Right cardiac atrium (tissue), 5 donors: ENCODE results near the gene RGS4. TPM values are rescaled to one million over a fixed set of nuclear protein-coding genes. Genes with fewer than 3 reads are reported as not detected.

Source experiments
- ATAC-seq, 2 donors: fragments of 200-7000 bp; cut with Tn5 transposase; one replicate each; pipeline versions ENCODE4 v1.8.0 to v1.9.1; 2020; ENCODE audit warnings: moderate library complexity in 2 of 2, mild to moderate bottlenecking in 1 of 2
- DNase-seq, 3 donors: peaks; one replicate each; pipeline ENCODE4 v3.0.0-alpha.2; 2020
- H3K27ac ChIP-seq: one replicate; pipeline ENCODE4 v1.5.1; 2013; ENCODE audit warnings: mild to moderate bottlenecking, low read length, control low read depth, moderate library complexity
- H3K27me3 ChIP-seq: one replicate; pipeline ENCODE4 v1.6.1; 2013; ENCODE audit not compliant: control insufficient read depth, insufficient read depth
- H3K4me1 ChIP-seq: one replicate; pipeline ENCODE4 v1.6.1; 2013; ENCODE audit warnings: low read length; ENCODE audit not compliant: control insufficient read depth, insufficient read depth
- H3K4me3 ChIP-seq: one replicate; pipeline ENCODE4 v1.5.1; 2013; ENCODE audit warnings: low read length, control low read depth
- H3K9me3 ChIP-seq: one replicate; pipeline ENCODE4 v1.6.1; 2013; ENCODE audit warnings: low read length; ENCODE audit not compliant: control insufficient read depth
- WGBS: extraction: QIAGEN DNeasy Blood & Tissue Kit; methylation state at CpG from one replicate; pipeline ENCODE4 v1.1.7; 2013; 5-methylcytosine and 5-hydroxymethylcytosine counted together
- intact Hi-C, 4 donors: fragments of 100-400 bp; cut with DNase I; formaldehyde crosslinking; loops; one replicate each; pipeline versions ENCODE4 v1.11.0 to v1.14.0; 2022 to 2023
- polyA plus RNA-seq: library from polyadenylated mRNA; stranded (reverse); fragments of 200-250 nt; gene quantifications from one replicate; pipeline ENCODE4 v1.2.3, GENCODE V29; 2013
- total RNA-seq, 4 donors: library from RNA; stranded (reverse); fragmentation: NEBNext Ultra II Directional; extraction: Animal tissue kit (Norgen Biotek cat#: 25700); gene quantifications; one replicate each; pipeline ENCODE4 v1.2.1, GENCODE V29; 2021
- donor health status: healthy with polysubstance abuse.
- donor health status: DM: no; HTN: yes; CAD: no.
- donor health status: DM: no; HTN: no; CAD: no.
- donor health status: DM: no; HTN: yes; CAD: no; lungs with severe emphysema.
- donor health status: DM: yes; HTN: yes; CAD: no.

RGS4 gene
- total and polyA plus RNA-seq, 5 donors = 1.5 to 4.5 (median 1.7) TPM

GRCh38 chr1:163068716-163069115 is 445 bp upstream of the RGS4 start:
- ATAC-seq = no peak
- Histone ChIP-seq H3K9me3 (no peaks in the 10 kb centered on the region), H3K27ac (no peak overlapping the region), H3K4me1 (no peaks in the 10 kb centered on the region), H3K27me3 (peaks cover 3% of the 10 kb centered on the region), H3K4me3 (peak overlapping the region; percentile 40)
- DNase-seq = no peak
- WGBS = 14% methylated on average over 5 of the region's 5 CpGs
- intact Hi-C loops = loop anchor here in 3 of 4 donors (5.0 to 10.0 kb wide), 4 partner anchors 109 to 246 kb away; no protein-coding TSS in a partner anchor

GRCh38 chr1:163069655-163070277 is 605 bp downstream of the RGS4 start:
- Histone ChIP-seq H3K4me1 (no peaks in the 10 kb centered on the region), H3K27ac (no peak overlapping the region), H3K9me3 (no peaks in the 10 kb centered on the region), H3K27me3 (peaks cover 3% of the 10 kb centered on the region), H3K4me3 (peak overlapping the region; percentile 40)
- intact Hi-C loops = loop anchor here (5.0 to 10.0 kb wide), 8 partner anchors 103 to 253 kb away; partner anchors contain the start of gene NUF2 (in 1 of the 4)
- 37% methylated on average over 2 of the region's 2 CpGs for WGBS
- DNase-seq = no peak
- no peak for ATAC-seq

DNA sequence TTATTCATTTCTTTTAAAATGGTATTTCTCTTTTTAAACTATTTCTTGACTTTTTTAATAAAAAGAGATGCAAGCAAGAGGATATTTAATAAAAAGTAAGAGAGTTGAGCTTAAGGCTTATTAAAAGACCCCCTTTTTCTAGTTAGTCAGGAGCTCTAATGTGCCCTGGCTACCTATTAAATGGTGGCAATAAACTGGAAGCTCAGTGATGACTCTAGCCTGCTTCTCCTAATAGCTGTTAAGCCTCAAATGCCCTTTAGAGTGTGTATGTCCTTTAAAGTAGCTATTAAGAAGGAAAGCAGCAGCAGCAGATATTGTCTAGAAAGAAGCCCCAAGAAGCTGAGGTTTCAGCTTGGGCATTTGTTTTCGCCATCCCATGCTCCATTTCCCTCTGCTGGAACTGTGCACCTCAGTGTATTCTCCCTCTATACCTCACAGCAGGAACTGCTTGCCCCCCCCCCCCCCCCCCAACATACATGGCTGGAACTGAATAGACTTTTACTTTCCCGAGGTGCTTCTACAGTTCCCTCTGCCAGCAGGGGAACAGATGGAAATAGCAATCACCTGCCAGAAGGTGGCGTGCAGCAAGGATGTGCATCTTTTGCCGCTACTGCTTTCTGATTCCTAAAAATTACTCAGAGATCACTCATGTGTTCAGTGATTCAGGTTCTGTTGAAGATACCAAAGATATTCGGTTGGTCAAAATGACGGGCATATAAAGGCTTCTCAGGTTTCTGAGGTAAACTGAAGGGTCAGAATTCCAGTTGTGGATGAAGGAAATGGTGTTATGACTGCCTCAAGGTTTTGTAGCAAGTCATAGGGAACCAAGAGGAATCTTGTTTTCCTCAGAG is 2.5 kb downstream of the RGS4 start:
- Histone ChIP-seq H3K4me1 (no peaks in the 10 kb centered on the region), H3K4me3 (peak overlapping the region; percentile 26), H3K9me3 (no peaks in the 10 kb centered on the region), H3K27ac (no peak overlapping the region), H3K27me3 (peaks cover 3% of the 10 kb centered on the region)
- intact Hi-C loops = loop anchor here (2.0 to 10.0 kb wide), 5 partner anchors 101 to 251 kb away; partner anchors contain the start of gene NUF2 (in 1 of the 4)
- peak; percentile 40 to 67 for ATAC-seq
- 8% methylated on average over 6 of the region's 6 CpGs for WGBS
- DNase-seq = peak; percentile 56 to 75 (median 61)

- intact Hi-C loops = loop anchor here (2.0 to 10.0 kb wide), 5 partner anchors 100 to 250 kb away; partner anchors contain the start of gene NUF2 (in 1 of the 4)
- Histone ChIP-seq H3K27me3 (peaks cover 3% of the 10 kb centered on the region), H3K4me3 (no peak overlapping the region), H3K27ac (no peak overlapping the region), H3K9me3 (no peaks in the 10 kb centered on the region), H3K4me1 (no peaks in the 10 kb centered on the region)
- 96% methylated on average over 1 of the region's 1 CpG for WGBS
- no peak for DNase-seq
- ATAC-seq = no peak
Observed at GRCh38 chr1:163072658-163073057, 3.5 kb downstream of the RGS4 start.

DNA sequence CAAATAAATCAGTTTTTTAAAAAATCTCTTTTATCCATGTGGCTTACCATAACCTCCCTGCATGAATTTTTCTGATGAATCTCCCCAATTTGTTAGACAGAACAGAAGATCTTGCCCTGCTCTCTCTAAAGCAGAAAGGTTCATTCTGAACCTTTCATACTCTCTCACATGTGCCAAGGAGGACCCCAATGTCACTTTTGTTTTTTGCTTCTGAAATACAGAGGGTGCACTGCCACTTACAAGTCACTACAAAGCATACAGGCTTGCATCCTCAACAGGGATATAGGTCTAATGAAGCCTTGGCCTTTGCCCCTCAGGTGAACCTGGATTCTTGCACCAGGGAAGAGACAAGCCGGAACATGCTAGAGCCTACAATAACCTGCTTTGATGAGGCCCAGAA is 4.8 kb downstream of the RGS4 start:
- no peaks in the 10 kb centered on the region for H3K4me1 ChIP-seq
- H3K9me3 ChIP-seq = no peaks in the 10 kb centered on the region
- ATAC-seq = no peak
- no peak overlapping the region for H3K27ac ChIP-seq
- DNase-seq = no peak
- H3K4me3 ChIP-seq = no peak overlapping the region
- 96% methylated on average over 1 of the region's 1 CpG for WGBS
- intact Hi-C loops = loop anchor here in 3 of 4 donors (5.0 to 10.0 kb wide), 4 partner anchors 98 to 248 kb away; partner anchors contain the start of gene NUF2 (in 1 of the 3)
- H3K27me3 ChIP-seq = no peaks in the 10 kb centered on the region

GRCh38 chr1:163074716-163075284 is 5.6 kb downstream of the RGS4 start:
- 69% methylated on average over 2 of the region's 2 CpGs for WGBS

DNA sequence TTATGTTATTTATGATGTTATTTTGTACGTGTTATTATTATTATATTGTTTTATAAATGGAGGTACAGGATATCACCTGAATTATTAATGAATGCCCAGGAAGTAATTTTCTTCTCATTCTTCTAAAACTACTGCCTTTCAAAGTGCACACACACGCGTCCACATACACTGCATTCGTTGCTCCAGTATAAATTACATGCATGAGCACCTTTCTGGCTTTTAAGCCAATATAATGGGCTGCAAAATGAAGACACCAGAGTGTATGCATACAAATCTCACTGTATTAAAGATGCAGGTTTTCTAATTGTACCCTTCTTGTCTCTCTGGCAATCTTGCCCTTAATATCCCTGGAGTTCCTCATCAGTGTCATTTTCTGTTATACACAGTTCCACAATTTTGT is 6.9 kb downstream of the RGS4 start:
- H3K4me3 ChIP-seq = no peak overlapping the region
- H3K27me3 ChIP-seq = no peaks in the 10 kb centered on the region
- DNase-seq (no peak), ATAC-seq (no peak)
- no peak overlapping the region for H3K27ac ChIP-seq
- intact Hi-C loops = loop anchor here in 1 of 4 donors (10.0 kb wide), 1 partner anchor 99 kb away; no protein-coding TSS in a partner anchor
- 86% methylated on average over 4 of the region's 4 CpGs for WGBS
- H3K4me1 ChIP-seq = no peaks in the 10 kb centered on the region
- H3K9me3 ChIP-seq = no peaks in the 10 kb centered on the region

More at GRCh38 chr1:163074716-163075284, 5.6 kb downstream of the RGS4 start:
- Histone ChIP-seq H3K27me3 (no peaks in the 10 kb centered on the region), H3K4me3 (no peak overlapping the region), H3K27ac (no peak overlapping the region), H3K9me3 (no peaks in the 10 kb centered on the region), H3K4me1 (no peaks in the 10 kb centered on the region)
- ATAC-seq (no peak), DNase-seq (no peak)
- intact Hi-C loops = loop anchor here in 3 of 4 donors (5.0 to 10.0 kb wide), 4 partner anchors 98 to 248 kb away; partner anchors contain the start of gene NUF2 (in 1 of the 3)

DNA sequence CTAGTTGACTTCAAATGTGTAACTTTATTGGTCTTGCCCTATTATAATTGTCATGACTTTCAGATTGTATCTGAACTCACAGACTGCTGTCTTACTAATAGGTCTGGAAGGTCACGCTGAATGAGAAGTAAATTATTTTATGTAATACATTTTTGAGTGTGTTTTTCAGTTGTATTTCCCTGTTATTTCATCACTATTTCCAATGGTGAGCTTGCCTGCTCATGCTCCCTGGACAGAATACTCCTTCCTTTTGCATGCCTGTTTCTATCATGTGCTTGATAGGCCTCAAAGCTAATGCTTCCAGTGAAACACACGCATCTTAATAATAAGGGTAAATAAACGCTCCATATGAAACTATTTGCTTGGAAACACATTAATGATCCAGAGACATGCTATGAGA is 7.3 kb downstream of the RGS4 start:
- no peak for DNase-seq
- no peak for ATAC-seq
- 92% methylated on average over 3 of the region's 3 CpGs for WGBS
- Histone ChIP-seq H3K4me1 (no peaks in the 10 kb centered on the region), H3K9me3 (no peaks in the 10 kb centered on the region), H3K4me3 (no peak overlapping the region), H3K27me3 (no peaks in the 10 kb centered on the region), H3K27ac (no peak overlapping the region)
- intact Hi-C loops = loop anchor here in 1 of 4 donors (10.0 kb wide), 1 partner anchor 98 kb away; no protein-coding TSS in a partner anchor

DNA sequence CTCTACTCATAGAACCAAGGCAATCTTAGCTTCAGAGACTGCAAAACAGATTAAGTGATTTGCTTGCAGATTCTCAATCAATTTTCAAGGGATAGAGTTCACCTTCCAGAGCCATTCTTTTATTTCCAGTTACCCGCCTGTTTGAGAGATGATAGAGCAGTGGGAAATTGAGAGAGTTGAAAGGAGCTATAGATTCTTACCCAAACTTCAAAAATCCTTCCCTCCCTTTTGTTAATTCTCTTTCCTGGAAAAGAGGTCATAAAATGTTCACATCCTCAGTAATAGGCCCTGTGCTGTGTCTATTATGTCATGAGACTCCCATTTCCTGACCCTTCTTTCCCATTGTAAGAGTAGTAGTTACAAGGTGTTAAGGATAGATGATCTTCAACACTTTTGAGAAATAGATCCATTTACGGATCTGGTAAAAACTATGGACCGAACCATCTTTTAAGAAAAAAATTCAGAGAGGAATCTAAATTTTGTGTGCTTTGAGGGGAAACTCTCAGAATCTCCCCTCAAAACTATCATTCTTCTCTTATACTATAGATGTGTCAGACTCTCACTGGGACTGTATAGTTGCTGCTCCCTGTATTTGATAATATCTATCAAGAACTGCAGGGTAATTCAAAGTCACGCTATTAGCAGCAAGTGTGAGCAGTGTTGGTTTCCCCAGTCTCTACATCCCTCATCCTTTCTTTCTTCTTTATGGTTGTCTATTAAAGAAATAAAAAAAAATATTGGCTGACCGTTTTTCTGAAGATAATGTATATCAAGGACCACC is 8.0 kb downstream of the RGS4 start:
- H3K27ac ChIP-seq = no peak overlapping the region
- intact Hi-C loops = loop anchor here in 1 of 4 donors (10.0 kb wide), 1 partner anchor 98 kb away; no protein-coding TSS in a partner anchor

GRCh38 chr1:163082971-163083370 is 13.8 kb downstream of the RGS4 start:
- intact Hi-C loops = no loop called here
- WGBS = 43% methylated on average over 6 of the region's 6 CpGs
- Histone ChIP-seq H3K4me1 (no peaks in the 10 kb centered on the region), H3K9me3 (no peaks in the 10 kb centered on the region), H3K27ac (no peak overlapping the region), H3K27me3 (no peaks in the 10 kb centered on the region), H3K4me3 (no peak overlapping the region)
- peak in 1 of 2 donors; percentile 41 for ATAC-seq
- peak in 2 of 3 donors; percentile 28 to 31 for DNase-seq

More for the DNA sequence above, 8.0 kb downstream of the RGS4 start:
- Histone ChIP-seq H3K9me3 (no peaks in the 10 kb centered on the region), H3K27me3 (no peaks in the 10 kb centered on the region), H3K4me3 (no peak overlapping the region), H3K4me1 (no peaks in the 10 kb centered on the region)
- no peak for DNase-seq
- no peak for ATAC-seq
- 89% methylated on average over 5 of the region's 5 CpGs for WGBS
